Amniotic stem cell (primary cell): ENCODE data around the gene SMARCE1.

ENCODE experiments used
- DNase-seq: peaks from one replicate; lab custom pipeline; 2025; lab: John Stamatoyannopoulos, UW

Gene SMARCE1

GRCh38 chr17:40582328-40582901, 65.2 kb downstream of the SMARCE1 start:
- no peak for DNase-seq

- DNase-seq: no peak
Measured at GRCh38 chr17:40580140-40580539, 67.5 kb downstream of the SMARCE1 start.

- DNase-seq: no peak
Measured at GRCh38 chr17:40579471-40579870, 68.1 kb downstream of the SMARCE1 start.

DNA sequence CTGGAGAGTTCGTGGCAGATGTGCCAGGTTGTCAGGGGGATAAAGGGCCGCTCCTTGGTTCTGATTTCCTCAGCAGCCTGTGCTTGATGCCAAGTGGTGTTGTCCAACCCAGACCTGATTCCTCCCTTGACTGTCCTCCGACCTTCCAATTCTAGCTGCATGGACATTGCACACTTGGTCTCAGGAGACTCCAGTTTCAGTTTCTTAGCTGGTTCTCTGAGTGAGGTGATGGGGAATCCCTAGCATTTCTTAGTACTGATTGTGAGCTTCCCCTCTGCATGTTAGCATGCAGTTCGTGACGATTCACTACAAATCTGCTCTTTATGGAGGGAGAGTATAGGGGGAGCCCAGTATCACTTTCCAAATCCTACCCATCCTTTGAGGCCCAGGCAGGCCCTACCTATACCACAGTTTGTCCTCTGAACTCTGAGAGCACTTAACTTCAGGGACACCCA, 70.0 kb downstream of the SMARCE1 start:
- DNase-seq: no peak

- no peak for DNase-seq
Measured at GRCh38 chr17:40576113-40576740, 71.4 kb downstream of the SMARCE1 start.
